ENCODE results near the gene PDZRN4. TPM values are rescaled to one million over a fixed set of nuclear protein-coding genes. Genes with fewer than 3 reads are reported as not detected.
"Not testable (repeated sequence)": the region's sequence is repeated elsewhere in the genome, so short reads cannot be mapped to it uniquely, and the experiment has no call there.

The PDZRN4 gene
- total and polyA plus RNA-seq, 4 experiments from 2014 or later = not detected

- POLR2A ChIA-PET (ENCODE audit: partially characterized antibody); H3K36me3 ChIP-seq (ENCODE audit: insufficient read depth, low read length); H3K4me1 ChIP-seq (ENCODE audit: insufficient read depth, low read length); H3K36me3 Mint-ChIP-seq; H3K4me3 ChIP-seq (ENCODE audit: low read length in 2 of 2); H3K27ac ChIP-seq (ENCODE audit: low read depth, low read length); H3K27me3 ChIP-seq (ENCODE audit: insufficient read depth, low read length); H3K4me3 Mint-ChIP-seq; H3K27ac Mint-ChIP-seq; H3K9me3 ChIP-seq (ENCODE audit: control insufficient read depth in 1 of 2, low read length in 2 of 2); DNase-seq; intact Hi-C loops (cut with micrococcal nuclease); CTCF ChIA-PET (ENCODE audit: partially characterized antibody): not testable (repeated sequence)
- H3K27me3 Mint-ChIP-seq = peaks cover 27 to 29% of the 10 kb centered on the region in 2 donors
- H3K4me1 Mint-ChIP-seq = peaks cover 0 to 16% (median 3%) of the 10 kb centered on the region in 4 donors
- H3K9me3 Mint-ChIP-seq = peaks cover 0 to 11% (median 1%) of the 10 kb centered on the region in 8 donors
Measured at GRCh38 chr12:41191549-41191948, 3.4 kb downstream of the PDZRN4 start.

GRCh38 chr12:41193311-41193710 lies 5.2 kb downstream of the PDZRN4 start:
- H3K27ac ChIP-seq (ENCODE audit: low read depth, low read length) = no peak overlapping the region
- no peaks in the 10 kb centered on the region for H3K9me3 ChIP-seq (ENCODE audit: control insufficient read depth in 1 of 2, low read length in 2 of 2)
- H3K4me1 ChIP-seq (ENCODE audit: insufficient read depth, low read length) = no peaks in the 10 kb centered on the region
- no peaks in the 10 kb centered on the region for H3K36me3 ChIP-seq (ENCODE audit: insufficient read depth, low read length)
- Mint-ChIP-seq H3K9me3 (peaks cover 0 to 6% (median 0%) of the 10 kb centered on the region in 8 donors), H3K4me3 (no peak overlapping the region), H3K27me3 (peaks cover 16% of the 10 kb centered on the region in 2 donors), H3K4me1 (peaks cover 0 to 11% (median 1%) of the 10 kb centered on the region in 4 donors), H3K27ac (no peak overlapping the region), H3K36me3 (no peaks in the 10 kb centered on the region)
- ChIA-PET POLR2A (ENCODE audit: partially characterized antibody) (no interaction called here), CTCF (ENCODE audit: partially characterized antibody) (no interaction called here)
- intact Hi-C loops (cut with micrococcal nuclease) = no loop called here
- H3K4me3 ChIP-seq (ENCODE audit: low read length in 2 of 2) = no peak overlapping the region
- no peaks in the 10 kb centered on the region for H3K27me3 ChIP-seq (ENCODE audit: insufficient read depth, low read length)
- DNase-seq = no peak

DNA sequence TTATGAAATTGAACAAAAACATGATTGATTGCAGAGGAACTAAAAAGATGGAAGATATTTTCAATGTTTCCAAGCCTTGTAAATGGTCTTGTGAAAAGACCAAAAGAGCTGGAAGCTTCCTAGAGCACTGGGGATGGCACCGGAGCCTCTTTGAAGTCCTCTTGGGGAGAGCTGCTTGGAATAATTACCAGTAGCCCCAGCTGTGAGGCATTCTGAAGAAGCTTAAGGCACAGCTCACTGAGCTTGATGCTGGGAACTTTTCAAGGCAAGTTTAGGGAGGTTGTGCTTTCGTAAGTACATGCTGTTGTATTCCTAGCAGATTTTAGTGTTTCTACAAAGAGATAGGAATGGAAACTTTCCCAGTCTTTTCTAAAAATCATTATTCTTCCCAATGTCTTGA lies 13.9 kb downstream of the PDZRN4 start:
- Mint-ChIP-seq H3K36me3 (no peaks in the 10 kb centered on the region), H3K27ac (no peak overlapping the region), H3K9me3 (peaks cover 0 to 2% (median 0%) of the 10 kb centered on the region in 8 donors), H3K27me3 (peaks cover 0 to 2% of the 10 kb centered on the region in 2 donors), H3K4me1 (peaks cover 0 to 4% (median 2%) of the 10 kb centered on the region in 4 donors), H3K4me3 (no peak overlapping the region)
- Histone ChIP-seq H3K36me3 (ENCODE audit: insufficient read depth, low read length) (no peaks in the 10 kb centered on the region), H3K4me3 (ENCODE audit: low read length in 2 of 2) (no peak overlapping the region), H3K4me1 (ENCODE audit: insufficient read depth, low read length) (no peaks in the 10 kb centered on the region), H3K27me3 (ENCODE audit: insufficient read depth, low read length) (no peaks in the 10 kb centered on the region), H3K9me3 (ENCODE audit: control insufficient read depth in 1 of 2, low read length in 2 of 2) (no peaks in the 10 kb centered on the region), H3K27ac (ENCODE audit: low read depth, low read length) (no peak overlapping the region)
- no peak for DNase-seq
- intact Hi-C loops (cut with micrococcal nuclease) = no loop called here
- POLR2A ChIA-PET (ENCODE audit: partially characterized antibody) = no interaction called here
- CTCF ChIA-PET (ENCODE audit: partially characterized antibody) = no interaction called here

DNA sequence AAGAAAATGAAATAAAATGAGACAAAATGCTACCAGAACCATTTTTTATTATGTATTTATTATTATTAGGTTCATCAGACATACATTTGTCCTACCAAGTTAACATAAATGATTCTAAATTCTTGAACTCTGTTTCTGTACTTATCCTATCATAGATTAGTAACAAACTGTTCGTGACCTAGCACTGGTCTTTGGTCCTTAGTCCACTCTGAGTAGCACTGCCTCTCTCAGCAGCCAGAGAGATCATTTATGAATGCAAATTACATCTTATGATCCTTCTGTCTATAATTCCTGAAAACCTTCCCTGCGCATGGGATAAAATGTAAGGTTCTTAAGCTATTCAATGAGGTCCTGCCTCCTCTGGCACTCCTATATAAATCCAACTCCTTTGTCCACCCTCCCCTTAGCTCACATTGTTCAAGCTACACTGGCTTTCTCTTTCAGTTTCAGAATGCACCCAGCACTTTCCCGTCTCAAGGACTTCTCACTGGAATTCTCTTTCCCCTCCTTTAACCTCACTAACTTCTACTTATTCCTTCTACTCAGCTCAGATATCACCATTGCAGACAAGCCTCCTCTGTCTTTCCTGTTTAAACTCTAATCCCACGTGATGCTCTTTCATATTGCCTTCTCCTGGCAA lies 17.1 kb downstream of the PDZRN4 start:
- no peak for DNase-seq
- Histone ChIP-seq H3K4me3 (ENCODE audit: low read length in 2 of 2) (no peak overlapping the region), H3K9me3 (ENCODE audit: control insufficient read depth in 1 of 2, low read length in 2 of 2) (no peaks in the 10 kb centered on the region), H3K4me1 (ENCODE audit: insufficient read depth, low read length) (no peaks in the 10 kb centered on the region), H3K27me3 (ENCODE audit: insufficient read depth, low read length) (no peaks in the 10 kb centered on the region), H3K36me3 (ENCODE audit: insufficient read depth, low read length) (no peaks in the 10 kb centered on the region), H3K27ac (ENCODE audit: low read depth, low read length) (no peak overlapping the region)
- Mint-ChIP-seq H3K27me3 (peaks cover 0 to 2% of the 10 kb centered on the region in 2 donors), H3K4me3 (peak overlapping the region in 1 of 8 donors; percentile 14), H3K36me3 (no peaks in the 10 kb centered on the region), H3K4me1 (peaks cover 0 to 4% (median 2%) of the 10 kb centered on the region in 4 donors), H3K9me3 (peaks cover 0 to 2% (median 0%) of the 10 kb centered on the region in 8 donors), H3K27ac (no peak overlapping the region)
- ChIA-PET POLR2A (ENCODE audit: partially characterized antibody) (no interaction called here), CTCF (ENCODE audit: partially characterized antibody) (no interaction called here)
- intact Hi-C loops (cut with micrococcal nuclease) = no loop called here

- ChIA-PET POLR2A (ENCODE audit: partially characterized antibody) (no interaction called here), CTCF (ENCODE audit: partially characterized antibody) (no interaction called here)
- peaks cover 0 to 2% (median 0%) of the 10 kb centered on the region in 8 donors for H3K9me3 Mint-ChIP-seq
- Histone ChIP-seq H3K4me1 (ENCODE audit: insufficient read depth, low read length) (no peaks in the 10 kb centered on the region), H3K9me3 (ENCODE audit: control insufficient read depth in 1 of 2, low read length in 2 of 2) (no peaks in the 10 kb centered on the region), H3K4me3 (ENCODE audit: low read length in 2 of 2) (no peak overlapping the region), H3K27ac (ENCODE audit: low read depth, low read length) (no peak overlapping the region), H3K27me3 (ENCODE audit: insufficient read depth, low read length) (no peaks in the 10 kb centered on the region), H3K36me3 (ENCODE audit: insufficient read depth, low read length) (no peaks in the 10 kb centered on the region)
- no peak overlapping the region for H3K4me3 Mint-ChIP-seq
- H3K36me3 Mint-ChIP-seq = no peaks in the 10 kb centered on the region
- intact Hi-C loops (cut with micrococcal nuclease) = no loop called here
- H3K27me3 Mint-ChIP-seq = no peaks in the 10 kb centered on the region
- no peak for DNase-seq
- H3K4me1 Mint-ChIP-seq = peaks cover 0 to 4% (median 2%) of the 10 kb centered on the region in 4 donors
- H3K27ac Mint-ChIP-seq = no peak overlapping the region
Measured at GRCh38 chr12:41206298-41206697, 18.2 kb downstream of the PDZRN4 start.

DNA sequence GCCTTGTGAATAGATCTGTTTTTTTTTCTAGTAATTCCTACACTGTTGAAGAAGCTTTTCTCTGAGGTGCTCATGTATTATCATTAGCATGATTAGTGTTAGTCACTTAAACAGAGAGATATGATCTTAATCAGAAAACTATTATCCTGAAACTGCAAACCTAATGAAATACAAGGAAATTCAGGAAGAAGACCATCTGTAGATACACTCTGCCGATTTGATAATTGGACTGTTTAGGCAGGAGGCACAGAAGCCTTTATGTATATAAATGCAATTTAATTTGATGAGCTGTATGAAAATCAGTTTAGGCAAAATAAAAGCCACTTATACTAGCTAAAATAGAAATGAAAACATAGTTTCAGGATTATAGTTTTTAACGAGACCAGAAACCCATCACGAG lies 23.3 kb downstream of the PDZRN4 start:
- CTCF ChIA-PET (ENCODE audit: partially characterized antibody) = no interaction called here
- H3K9me3 Mint-ChIP-seq = peaks cover 0 to 2% (median 0%) of the 10 kb centered on the region in 8 donors
- POLR2A ChIA-PET (ENCODE audit: partially characterized antibody) = no interaction called here
- intact Hi-C loops (cut with micrococcal nuclease) = no loop called here
- H3K4me3 ChIP-seq (ENCODE audit: low read length in 2 of 2) = no peak overlapping the region
- no peak overlapping the region for H3K27ac ChIP-seq (ENCODE audit: low read depth, low read length)
- H3K4me3 Mint-ChIP-seq = no peak overlapping the region
- no peak overlapping the region for H3K27ac Mint-ChIP-seq
- H3K27me3 Mint-ChIP-seq = peaks cover 0 to 2% of the 10 kb centered on the region in 2 donors
- H3K27me3 ChIP-seq (ENCODE audit: insufficient read depth, low read length) = no peaks in the 10 kb centered on the region
- no peak for DNase-seq
- no peaks in the 10 kb centered on the region for H3K36me3 Mint-ChIP-seq
- H3K36me3 ChIP-seq (ENCODE audit: insufficient read depth, low read length) = no peaks in the 10 kb centered on the region
- H3K9me3 ChIP-seq (ENCODE audit: control insufficient read depth in 1 of 2, low read length in 2 of 2) = no peaks in the 10 kb centered on the region
- no peaks in the 10 kb centered on the region for H3K4me1 ChIP-seq (ENCODE audit: insufficient read depth, low read length)
- no peaks in the 10 kb centered on the region for H3K4me1 Mint-ChIP-seq

DNA sequence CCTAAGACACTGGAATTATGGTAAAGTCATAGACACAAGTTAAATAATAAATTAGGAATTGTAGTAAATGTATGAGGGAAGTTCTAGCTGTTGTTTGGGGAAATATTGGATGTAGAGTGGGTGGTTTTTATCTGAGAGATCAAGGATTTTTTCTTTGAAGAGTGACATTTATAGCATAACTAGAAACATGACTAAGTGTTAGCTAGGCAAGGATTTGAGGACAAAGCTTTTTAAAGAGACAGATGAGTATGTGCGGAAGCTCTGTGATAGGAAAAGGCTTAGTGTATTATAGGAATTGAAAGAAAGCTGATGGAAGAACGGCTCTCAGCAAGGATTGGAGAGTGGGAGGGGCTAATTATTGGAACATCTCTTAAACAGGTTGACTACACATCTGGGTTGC lies 24.5 kb downstream of the PDZRN4 start:
- H3K4me3 ChIP-seq (ENCODE audit: low read length in 2 of 2) = no peak overlapping the region
- POLR2A ChIA-PET (ENCODE audit: partially characterized antibody) = no interaction called here
- intact Hi-C loops (cut with micrococcal nuclease) = no loop called here
- H3K4me3 Mint-ChIP-seq = no peak overlapping the region
- H3K36me3 ChIP-seq (ENCODE audit: insufficient read depth, low read length) = no peaks in the 10 kb centered on the region
- peaks cover 0 to 2% of the 10 kb centered on the region in 2 donors for H3K27me3 Mint-ChIP-seq
- no peaks in the 10 kb centered on the region for H3K36me3 Mint-ChIP-seq
- CTCF ChIA-PET (ENCODE audit: partially characterized antibody) = no interaction called here
- DNase-seq = no peak
- H3K4me1 ChIP-seq (ENCODE audit: insufficient read depth, low read length) = no peaks in the 10 kb centered on the region
- peaks cover 0 to 2% (median 0%) of the 10 kb centered on the region in 8 donors for H3K9me3 Mint-ChIP-seq
- no peaks in the 10 kb centered on the region for H3K27me3 ChIP-seq (ENCODE audit: insufficient read depth, low read length)
- H3K27ac Mint-ChIP-seq = no peak overlapping the region
- H3K9me3 ChIP-seq (ENCODE audit: control insufficient read depth in 1 of 2, low read length in 2 of 2) = no peaks in the 10 kb centered on the region
- H3K27ac ChIP-seq (ENCODE audit: low read depth, low read length) = no peak overlapping the region
- H3K4me1 Mint-ChIP-seq = no peaks in the 10 kb centered on the region

Data from CD4-positive, alpha-beta memory T cell (primary cell).